22Rv1 (cell line): ENCODE results near the gene KCNQ1.

Experiments used
- ZFX ChIP-seq: fragments of 450-650 bp; IDR thresholded peaks from 2 replicates; pipeline ENCODE4 v1.6.1; 2017; ENCODE audit warnings: antibody characterized with exemption, borderline replicate concordance
- TF ChIP-seq, protein P1 (sequence below): fragments of 450-650 bp; IDR thresholded peaks from 2 replicates; pipeline ENCODE4 v1.5.1; 2017; ENCODE audit warnings: mild to moderate bottlenecking

DNA sequence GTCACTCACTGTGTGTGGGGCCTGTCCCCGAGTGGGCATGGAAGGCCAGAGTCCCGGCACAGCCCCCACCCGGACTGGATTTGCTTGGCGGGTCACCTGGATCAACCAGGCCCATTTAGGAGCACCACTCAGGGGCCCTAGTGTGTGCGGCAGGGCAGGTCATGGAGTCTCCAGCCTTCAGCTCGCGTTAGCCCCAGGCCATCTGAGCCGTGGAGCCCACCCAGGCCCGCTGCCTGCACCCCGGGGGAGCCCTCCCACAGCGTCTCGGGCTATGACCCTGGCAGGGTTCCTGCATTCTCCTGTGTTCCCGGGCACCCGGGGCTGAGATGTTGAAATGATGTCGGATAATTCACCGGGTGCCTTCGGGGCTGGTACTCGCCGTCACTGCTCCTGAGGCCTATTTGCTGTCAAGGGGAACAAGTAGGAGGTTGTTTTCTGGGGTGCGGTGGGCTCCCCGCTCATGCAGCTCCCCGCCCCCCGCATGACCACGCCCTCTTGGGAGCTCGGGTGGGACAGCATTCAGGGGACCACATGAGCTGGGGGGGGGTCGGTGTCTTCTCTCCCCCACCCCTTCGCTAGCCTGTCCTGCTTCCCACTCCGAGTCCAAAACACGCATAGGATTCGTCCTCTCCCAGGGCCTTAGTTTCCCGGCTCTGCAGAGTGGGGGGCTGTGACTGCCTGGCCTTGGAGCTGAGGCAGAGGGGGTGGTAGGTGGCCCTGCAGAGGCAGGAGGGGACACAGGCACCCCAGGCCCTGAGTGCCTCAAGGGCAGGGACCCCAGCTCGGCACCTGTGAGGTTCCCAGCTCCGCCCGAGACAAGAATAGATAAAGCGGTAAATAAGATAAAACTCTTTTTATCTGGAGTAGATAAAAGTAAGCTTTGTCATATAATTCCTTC lies 77.2 kb downstream of the KCNQ1 start:
- TF ChIP-seq, protein P1, sequence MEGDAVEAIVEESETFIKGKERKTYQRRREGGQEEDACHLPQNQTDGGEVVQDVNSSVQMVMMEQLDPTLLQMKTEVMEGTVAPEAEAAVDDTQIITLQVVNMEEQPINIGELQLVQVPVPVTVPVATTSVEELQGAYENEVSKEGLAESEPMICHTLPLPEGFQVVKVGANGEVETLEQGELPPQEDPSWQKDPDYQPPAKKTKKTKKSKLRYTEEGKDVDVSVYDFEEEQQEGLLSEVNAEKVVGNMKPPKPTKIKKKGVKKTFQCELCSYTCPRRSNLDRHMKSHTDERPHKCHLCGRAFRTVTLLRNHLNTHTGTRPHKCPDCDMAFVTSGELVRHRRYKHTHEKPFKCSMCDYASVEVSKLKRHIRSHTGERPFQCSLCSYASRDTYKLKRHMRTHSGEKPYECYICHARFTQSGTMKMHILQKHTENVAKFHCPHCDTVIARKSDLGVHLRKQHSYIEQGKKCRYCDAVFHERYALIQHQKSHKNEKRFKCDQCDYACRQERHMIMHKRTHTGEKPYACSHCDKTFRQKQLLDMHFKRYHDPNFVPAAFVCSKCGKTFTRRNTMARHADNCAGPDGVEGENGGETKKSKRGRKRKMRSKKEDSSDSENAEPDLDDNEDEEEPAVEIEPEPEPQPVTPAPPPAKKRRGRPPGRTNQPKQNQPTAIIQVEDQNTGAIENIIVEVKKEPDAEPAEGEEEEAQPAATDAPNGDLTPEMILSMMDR, result no peak
- TF ChIP-seq ZFX, result no peak
